Osteocyte (in vitro differentiated cells): ENCODE data around the gene SPEG. TPM values are rescaled to one million over a fixed set of nuclear protein-coding genes. Genes with fewer than 3 reads are reported as not detected.

ENCODE experiments used
- DNase-seq: peaks from one replicate; pipeline ENCODE4 v3.0.0; 2021; ENCODE audit warnings: mixed read lengths; ENCODE audit not compliant: unreplicated experiment; ENCODE audit errors: extremely low spot score
- H3K27ac Mint-ChIP-seq: one replicate; pipeline ENCODE4 v1.8.0; 2021; ENCODE audit warnings: mild to moderate bottlenecking, mixed read lengths; ENCODE audit not compliant: unreplicated experiment
- H3K27me3 Mint-ChIP-seq: one replicate; pipeline ENCODE4 v1.8.0; 2021; ENCODE audit warnings: mixed read lengths; ENCODE audit not compliant: unreplicated experiment
- H3K36me3 Mint-ChIP-seq: one replicate; pipeline ENCODE4 v1.8.0; 2021; ENCODE audit warnings: mixed read lengths; ENCODE audit not compliant: unreplicated experiment
- H3K4me1 Mint-ChIP-seq: one replicate; pipeline ENCODE4 v1.8.0; 2021; ENCODE audit warnings: mixed read lengths; ENCODE audit not compliant: unreplicated experiment
- H3K4me3 Mint-ChIP-seq: one replicate; pipeline ENCODE4 v1.8.0; 2021; ENCODE audit warnings: mild to moderate bottlenecking, moderate library complexity, mixed read lengths; ENCODE audit not compliant: unreplicated experiment
- H3K9me3 Mint-ChIP-seq: one replicate; pipeline ENCODE4 v1.8.0; 2021; ENCODE audit warnings: mixed read lengths; ENCODE audit not compliant: unreplicated experiment
- CTCF ChIP-seq: fragments of 200-600 bp; sonication (generic); IDR thresholded peaks from 2 replicates; pipeline ENCODE4 v1.5.0; 2021; ENCODE audit warnings: antibody characterized with exemption, mild to moderate bottlenecking, moderate library complexity
- total RNA-seq: library from RNA; stranded (reverse); gene quantifications from 2 replicates; pipeline ENCODE4 v1.2.1, GENCODE V29; 2021

The SPEG gene
- total RNA-seq, 1 donor from 2014 or later = 30.3 TPM

DNA sequence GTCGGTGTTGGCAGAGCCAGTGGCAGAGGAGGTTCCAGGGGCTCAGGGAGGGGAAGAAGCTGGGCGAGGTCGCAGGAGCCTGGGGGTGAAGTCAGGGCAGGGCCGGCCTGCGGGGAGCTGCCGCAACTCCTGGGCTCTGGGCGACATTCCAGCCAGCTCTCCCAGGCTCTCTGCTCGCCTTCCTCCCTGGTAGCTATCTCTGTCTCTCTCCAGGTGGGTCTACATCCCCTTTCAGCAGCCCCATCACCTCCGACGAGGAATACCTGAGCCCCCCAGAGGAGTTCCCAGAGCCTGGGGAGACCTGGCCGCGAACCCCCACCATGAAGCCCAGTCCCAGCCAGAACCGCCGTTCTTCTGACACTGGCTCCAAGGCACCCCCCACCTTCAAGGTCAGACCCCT, 27.0 kb downstream of the SPEG start:
- Mint-ChIP-seq H3K4me3 (no peak overlapping the region), H3K27ac (no peak overlapping the region), H3K4me1 (peaks cover 27% of the 10 kb centered on the region), H3K27me3 (no peaks in the 10 kb centered on the region), H3K36me3 (no peaks in the 10 kb centered on the region), H3K9me3 (no peaks in the 10 kb centered on the region)
- no peak for TF ChIP-seq CTCF
- DNase-seq = no peak

DNA sequence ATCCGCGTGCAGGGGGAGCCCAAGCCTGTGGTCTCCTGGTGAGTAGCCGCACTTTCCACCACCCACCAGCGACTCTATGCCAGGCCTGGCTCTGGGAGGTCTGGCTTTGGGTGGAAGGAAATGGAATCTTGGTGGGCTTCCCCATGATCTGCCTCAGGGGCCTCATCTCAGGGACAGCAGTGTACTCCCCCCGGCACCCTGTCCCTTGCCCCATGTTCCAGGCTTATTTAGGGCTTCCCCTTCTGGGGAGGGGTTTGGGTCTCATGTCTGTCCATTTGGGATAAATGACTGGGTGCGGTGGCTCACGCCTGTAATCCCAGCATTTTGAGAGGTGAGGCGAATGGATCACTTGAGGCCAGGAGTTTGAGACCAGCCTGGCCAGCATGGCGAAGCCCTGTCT, 27.7 kb downstream of the SPEG start:
- peaks cover 27% of the 10 kb centered on the region for H3K4me1 Mint-ChIP-seq
- no peaks in the 10 kb centered on the region for H3K27me3 Mint-ChIP-seq
- no peak for DNase-seq
- H3K27ac Mint-ChIP-seq = peak overlapping the region; percentile 31
- no peaks in the 10 kb centered on the region for H3K9me3 Mint-ChIP-seq
- TF ChIP-seq CTCF = no peak
- no peaks in the 10 kb centered on the region for H3K36me3 Mint-ChIP-seq
- no peak overlapping the region for H3K4me3 Mint-ChIP-seq

- no peak for TF ChIP-seq CTCF
- Mint-ChIP-seq H3K27ac (no peak overlapping the region), H3K27me3 (no peaks in the 10 kb centered on the region), H3K4me1 (peaks cover 27% of the 10 kb centered on the region), H3K9me3 (no peaks in the 10 kb centered on the region), H3K4me3 (no peak overlapping the region), H3K36me3 (no peaks in the 10 kb centered on the region)
- DNase-seq = no peak
These were observed 29.8 kb downstream of the SPEG start for GRCh38 chr2:219464286-219465032.

DNA sequence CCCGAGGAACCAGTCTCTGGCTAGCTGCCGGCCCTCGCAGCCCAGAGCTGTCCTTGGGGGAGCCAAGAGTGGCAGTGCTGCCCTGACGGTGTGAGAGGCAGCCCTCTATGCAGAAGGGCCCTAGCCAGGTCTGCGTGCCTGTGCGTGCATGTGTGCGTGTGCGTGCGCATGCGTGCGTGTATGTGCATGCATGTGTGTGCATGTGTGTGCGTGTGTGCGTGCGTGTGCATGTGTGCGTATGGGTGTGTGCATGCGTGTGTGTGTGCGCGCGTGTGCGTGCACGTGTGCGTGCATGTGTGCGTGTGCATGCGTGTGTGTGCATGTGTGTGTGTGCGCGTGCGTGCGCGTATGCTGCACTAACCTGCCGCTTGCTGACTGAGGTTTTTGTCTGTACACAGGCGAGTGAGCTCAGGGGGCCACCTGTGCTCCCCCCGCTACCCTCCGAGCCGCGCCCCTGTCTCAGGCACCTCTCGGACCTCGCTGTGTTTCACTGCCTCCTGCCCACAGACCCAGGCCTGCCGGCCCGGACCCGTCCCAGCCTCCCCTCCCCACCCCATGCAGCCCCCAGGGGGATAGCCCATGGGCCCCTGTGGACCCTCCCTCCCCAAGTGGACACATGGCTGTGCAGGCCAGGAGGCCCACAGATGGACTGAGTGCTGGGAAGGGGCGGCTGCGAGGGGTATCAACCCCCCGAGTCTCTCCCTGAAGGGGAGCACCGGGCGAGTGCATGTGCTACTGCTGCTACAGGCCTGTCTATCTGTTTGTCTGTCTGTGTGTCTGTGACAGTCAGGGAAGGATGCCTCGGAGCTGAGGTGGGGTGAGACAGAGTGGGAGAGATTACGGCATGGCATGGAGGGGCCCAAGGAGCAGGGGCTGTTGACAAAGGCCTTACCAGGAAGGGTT, 31.3 kb downstream of the SPEG start:
- Mint-ChIP-seq H3K36me3 (no peaks in the 10 kb centered on the region), H3K27me3 (no peaks in the 10 kb centered on the region), H3K27ac (no peak overlapping the region), H3K4me3 (no peak overlapping the region), H3K4me1 (peaks cover 16% of the 10 kb centered on the region), H3K9me3 (no peaks in the 10 kb centered on the region)
- no peak for DNase-seq
- TF ChIP-seq CTCF = no peak
